Brain microvascular endothelial cell (primary cell): ENCODE measurements around the gene PDE10A.

Experiments used
- DNase-seq: peaks from one replicate; pipeline ENCODE4 v3.0.0-alpha.2; 2020
- H3K27ac ChIP-seq: fragments of 250-450 bp; sonication (Bioruptor Pico); 2 replicates; pipeline ENCODE4 v1.5.1; 2020; ENCODE audit warnings: mild to moderate bottlenecking, moderate library complexity
- H3K27me3 ChIP-seq: fragments of 250-450 bp; sonication (Bioruptor Pico); replicated peaks from 2 replicates; pipeline ENCODE4 v1.5.1; 2020; ENCODE audit warnings: mild to moderate bottlenecking
- H3K36me3 ChIP-seq: fragments of 250-450 bp; sonication (Bioruptor Pico); replicated peaks from 2 replicates; pipeline ENCODE4 v1.5.1; 2020; ENCODE audit warnings: mild to moderate bottlenecking
- H3K4me3 ChIP-seq: 2 replicates; pipeline ENCODE4 v1.5.1; 2011; ENCODE audit warnings: low read depth, mild to moderate bottlenecking, control low read depth, low read length, moderate library complexity
- CTCF ChIP-seq: IDR thresholded peaks from 2 replicates; pipeline ENCODE4 v1.5.1; 2011; ENCODE audit warnings: low read depth, mild to moderate bottlenecking, moderate library complexity, low read length, control low read depth, inconsistent platforms; ENCODE audit errors: missing control alignments
- in situ Hi-C: cut with HindIII; loops from 2 replicates; pipeline ENCODE4 v1.10.0; 2017; ENCODE audit warnings: low sequenced_read_pairs, low pct_ligation_motif_present

Gene PDE10A

GRCh38 chr6:165585060-165585459 is 78.0 kb downstream of the PDE10A start:
- Histone ChIP-seq H3K4me3 (no peak overlapping the region), H3K27ac (peak overlapping the region; percentile 91), H3K36me3 (no peaks in the 10 kb centered on the region), H3K27me3 (no peaks in the 10 kb centered on the region)
- peak; percentile 57 for DNase-seq
- no peak for TF ChIP-seq CTCF
- in situ Hi-C loops: no loop called here

- in situ Hi-C loops: no loop called here
- H3K27me3 ChIP-seq: no peaks in the 10 kb centered on the region
- H3K36me3 ChIP-seq: no peaks in the 10 kb centered on the region
- H3K27ac ChIP-seq: peak overlapping the region; percentile 91
- DNase-seq: no peak
- TF ChIP-seq CTCF: no peak
- no peak overlapping the region for H3K4me3 ChIP-seq
These were observed 78.5 kb downstream of the PDE10A start for GRCh38 chr6:165584541-165584940.

GRCh38 chr6:165581678-165582077 is 81.4 kb downstream of the PDE10A start:
- Histone ChIP-seq H3K27me3 (no peaks in the 10 kb centered on the region), H3K4me3 (no peak overlapping the region), H3K36me3 (no peaks in the 10 kb centered on the region), H3K27ac (no peak overlapping the region)
- in situ Hi-C loops: no loop called here
- TF ChIP-seq CTCF: no peak
- no peak for DNase-seq

GRCh38 chr6:165580136-165580535 is 82.9 kb downstream of the PDE10A start:
- Histone ChIP-seq H3K27ac (no peak overlapping the region), H3K4me3 (no peak overlapping the region), H3K27me3 (no peaks in the 10 kb centered on the region), H3K36me3 (no peaks in the 10 kb centered on the region)
- DNase-seq: no peak
- no peak for TF ChIP-seq CTCF
- in situ Hi-C loops: no loop called here

GRCh38 chr6:165579151-165579550 is 83.9 kb downstream of the PDE10A start:
- Histone ChIP-seq H3K27ac (no peak overlapping the region), H3K4me3 (no peak overlapping the region), H3K27me3 (no peaks in the 10 kb centered on the region), H3K36me3 (no peaks in the 10 kb centered on the region)
- in situ Hi-C loops: no loop called here
- no peak for TF ChIP-seq CTCF
- DNase-seq: no peak

GRCh38 chr6:165577556-165577955 is 85.5 kb downstream of the PDE10A start:
- no peak for DNase-seq
- in situ Hi-C loops: no loop called here
- TF ChIP-seq CTCF: no peak
- Histone ChIP-seq H3K27ac (no peak overlapping the region), H3K27me3 (no peaks in the 10 kb centered on the region), H3K36me3 (no peaks in the 10 kb centered on the region), H3K4me3 (no peak overlapping the region)
